ENCODE measurements around the gene OR5AN1. TPM values are rescaled to one million over a fixed set of nuclear protein-coding genes. Genes with fewer than 3 reads are reported as not detected.

Gene OR5AN1
- total and polyA plus RNA-seq, 10 of the 15 experiments (the other 5 are each of a cell fraction or from before 2014, with no cell fraction given): not detected

DNA sequence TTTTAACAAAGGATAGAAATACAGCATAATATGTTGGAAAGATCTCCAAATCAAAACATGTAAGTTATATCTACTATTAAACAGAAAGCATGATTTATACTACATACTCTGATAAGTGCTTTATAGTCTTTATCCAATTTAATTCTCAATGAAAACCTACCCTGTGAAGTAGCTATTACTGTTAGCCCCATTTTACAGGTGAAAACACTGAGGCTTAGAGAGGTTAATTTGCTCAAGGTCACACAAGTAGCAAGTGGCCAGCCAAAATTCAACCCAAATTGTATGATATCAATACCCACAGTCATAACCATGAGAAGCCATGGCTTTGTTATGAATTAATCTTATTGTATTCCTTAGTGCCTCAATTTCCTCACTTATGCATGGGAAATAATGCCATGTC is 675 bp upstream of the OR5AN1 start:
- Histone ChIP-seq H3K36me3 (ENCODE audit: control insufficient read depth in 2 of 2, insufficient read depth in 2 of 2, low read length in 1 of 2) (no peaks in the 10 kb centered on the region), H3K4me3 (no peak overlapping the region), H3K27me3 (replicated peaks in 1 of 2; ENCODE audit: control insufficient read depth in 2 of 2, insufficient read depth in 2 of 2, low read length in 1 of 2) (no peaks in the 10 kb centered on the region), H3K9ac (ENCODE audit: control insufficient read depth, insufficient read depth, low read length) (no peak overlapping the region), H4K20me1 (ENCODE audit: control insufficient read depth, insufficient read depth) (no peaks in the 10 kb centered on the region), H3K27ac (ENCODE audit: control insufficient read depth, insufficient read depth) (no peak overlapping the region), H3K4me2 (ENCODE audit: control insufficient read depth, insufficient read depth) (no peak overlapping the region), H3K79me2 (ENCODE audit: control insufficient read depth, insufficient read depth, low read length) (no peaks in the 10 kb centered on the region), H3K4me1 (ENCODE audit: control insufficient read depth, insufficient read depth, low read length) (no peaks in the 10 kb centered on the region), H2AFZ (ENCODE audit: control insufficient read depth, low read depth, low read length) (no peak overlapping the region), H3K9me3 (replicated peaks; ENCODE audit: control insufficient read depth, insufficient read depth, low read length) (no peaks in the 10 kb centered on the region)
- intact Hi-C loops (cut with micrococcal nuclease; ENCODE audit: unreplicated experiment): no loop called here
- SMC1A ChIA-PET (ENCODE audit: uncharacterized antibody, unreplicated experiment): interaction anchor here (0.8 kb wide), 1 partner anchor 71 kb away, joined by 3 read pairs; no protein-coding TSS in a partner anchor
- no peak for DNase-seq (ENCODE audit: low read depth, low spot score)
- in situ Hi-C loops (cut with MboI): no loop called here
- CTCF ChIA-PET: no interaction called here
- ATAC-seq: no peak
- RAD21 ChIA-PET (ENCODE audit: unreplicated experiment): no interaction called here
- POLR2A ChIA-PET: no interaction called here
- FAIRE-seq: no peak
- BruUV-seq (replicated peaks): no TSS peak
- no peak for TF ChIP-seq IKZF2 (IDR thresholded peaks at IDR 0.05)
- TF ChIP-seq, protein P1, sequence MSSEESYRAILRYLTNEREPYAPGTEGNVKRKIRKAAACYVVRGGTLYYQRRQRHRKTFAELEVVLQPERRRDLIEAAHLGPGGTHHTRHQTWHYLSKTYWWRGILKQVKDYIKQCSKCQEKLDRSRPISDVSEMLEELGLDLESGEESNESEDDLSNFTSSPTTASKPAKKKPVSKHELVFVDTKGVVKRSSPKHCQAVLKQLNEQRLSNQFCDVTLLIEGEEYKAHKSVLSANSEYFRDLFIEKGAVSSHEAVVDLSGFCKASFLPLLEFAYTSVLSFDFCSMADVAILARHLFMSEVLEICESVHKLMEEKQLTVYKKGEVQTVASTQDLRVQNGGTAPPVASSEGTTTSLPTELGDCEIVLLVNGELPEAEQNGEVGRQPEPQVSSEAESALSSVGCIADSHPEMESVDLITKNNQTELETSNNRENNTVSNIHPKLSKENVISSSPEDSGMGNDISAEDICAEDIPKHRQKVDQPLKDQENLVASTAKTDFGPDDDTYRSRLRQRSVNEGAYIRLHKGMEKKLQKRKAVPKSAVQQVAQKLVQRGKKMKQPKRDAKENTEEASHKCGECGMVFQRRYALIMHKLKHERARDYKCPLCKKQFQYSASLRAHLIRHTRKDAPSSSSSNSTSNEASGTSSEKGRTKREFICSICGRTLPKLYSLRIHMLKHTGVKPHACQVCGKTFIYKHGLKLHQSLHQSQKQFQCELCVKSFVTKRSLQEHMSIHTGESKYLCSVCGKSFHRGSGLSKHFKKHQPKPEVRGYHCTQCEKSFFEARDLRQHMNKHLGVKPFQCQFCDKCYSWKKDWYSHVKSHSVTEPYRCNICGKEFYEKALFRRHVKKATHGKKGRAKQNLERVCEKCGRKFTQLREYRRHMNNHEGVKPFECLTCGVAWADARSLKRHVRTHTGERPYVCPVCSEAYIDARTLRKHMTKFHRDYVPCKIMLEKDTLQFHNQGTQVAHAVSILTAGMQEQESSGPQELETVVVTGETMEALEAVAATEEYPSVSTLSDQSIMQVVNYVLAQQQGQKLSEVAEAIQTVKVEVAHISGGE (CRISPR knock-in tag; IDR thresholded peaks at IDR 0.05): no peak
- no peak for TF ChIP-seq PAX5 (IDR thresholded peaks at IDR 0.05; ENCODE audit: borderline replicate concordance, low read depth, low read length)
- no peak for TF ChIP-seq TCF7 (IDR thresholded peaks at IDR 0.05; ENCODE audit: borderline replicate concordance)
- TF ChIP-seq, protein P2, sequence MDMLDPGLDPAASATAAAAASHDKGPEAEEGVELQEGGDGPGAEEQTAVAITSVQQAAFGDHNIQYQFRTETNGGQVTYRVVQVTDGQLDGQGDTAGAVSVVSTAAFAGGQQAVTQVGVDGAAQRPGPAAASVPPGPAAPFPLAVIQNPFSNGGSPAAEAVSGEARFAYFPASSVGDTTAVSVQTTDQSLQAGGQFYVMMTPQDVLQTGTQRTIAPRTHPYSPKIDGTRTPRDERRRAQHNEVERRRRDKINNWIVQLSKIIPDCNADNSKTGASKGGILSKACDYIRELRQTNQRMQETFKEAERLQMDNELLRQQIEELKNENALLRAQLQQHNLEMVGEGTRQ (IDR thresholded peaks at IDR 0.05; ENCODE audit: borderline replicate concordance, low read depth, low read length): no peak
- TF ChIP-seq, protein P3, sequence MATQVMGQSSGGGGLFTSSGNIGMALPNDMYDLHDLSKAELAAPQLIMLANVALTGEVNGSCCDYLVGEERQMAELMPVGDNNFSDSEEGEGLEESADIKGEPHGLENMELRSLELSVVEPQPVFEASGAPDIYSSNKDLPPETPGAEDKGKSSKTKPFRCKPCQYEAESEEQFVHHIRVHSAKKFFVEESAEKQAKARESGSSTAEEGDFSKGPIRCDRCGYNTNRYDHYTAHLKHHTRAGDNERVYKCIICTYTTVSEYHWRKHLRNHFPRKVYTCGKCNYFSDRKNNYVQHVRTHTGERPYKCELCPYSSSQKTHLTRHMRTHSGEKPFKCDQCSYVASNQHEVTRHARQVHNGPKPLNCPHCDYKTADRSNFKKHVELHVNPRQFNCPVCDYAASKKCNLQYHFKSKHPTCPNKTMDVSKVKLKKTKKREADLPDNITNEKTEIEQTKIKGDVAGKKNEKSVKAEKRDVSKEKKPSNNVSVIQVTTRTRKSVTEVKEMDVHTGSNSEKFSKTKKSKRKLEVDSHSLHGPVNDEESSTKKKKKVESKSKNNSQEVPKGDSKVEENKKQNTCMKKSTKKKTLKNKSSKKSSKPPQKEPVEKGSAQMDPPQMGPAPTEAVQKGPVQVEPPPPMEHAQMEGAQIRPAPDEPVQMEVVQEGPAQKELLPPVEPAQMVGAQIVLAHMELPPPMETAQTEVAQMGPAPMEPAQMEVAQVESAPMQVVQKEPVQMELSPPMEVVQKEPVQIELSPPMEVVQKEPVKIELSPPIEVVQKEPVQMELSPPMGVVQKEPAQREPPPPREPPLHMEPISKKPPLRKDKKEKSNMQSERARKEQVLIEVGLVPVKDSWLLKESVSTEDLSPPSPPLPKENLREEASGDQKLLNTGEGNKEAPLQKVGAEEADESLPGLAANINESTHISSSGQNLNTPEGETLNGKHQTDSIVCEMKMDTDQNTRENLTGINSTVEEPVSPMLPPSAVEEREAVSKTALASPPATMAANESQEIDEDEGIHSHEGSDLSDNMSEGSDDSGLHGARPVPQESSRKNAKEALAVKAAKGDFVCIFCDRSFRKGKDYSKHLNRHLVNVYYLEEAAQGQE (IDR thresholded peaks at IDR 0.05; ENCODE audit: low read depth, low read length): no peak
- TF ChIP-seq, protein P4, sequence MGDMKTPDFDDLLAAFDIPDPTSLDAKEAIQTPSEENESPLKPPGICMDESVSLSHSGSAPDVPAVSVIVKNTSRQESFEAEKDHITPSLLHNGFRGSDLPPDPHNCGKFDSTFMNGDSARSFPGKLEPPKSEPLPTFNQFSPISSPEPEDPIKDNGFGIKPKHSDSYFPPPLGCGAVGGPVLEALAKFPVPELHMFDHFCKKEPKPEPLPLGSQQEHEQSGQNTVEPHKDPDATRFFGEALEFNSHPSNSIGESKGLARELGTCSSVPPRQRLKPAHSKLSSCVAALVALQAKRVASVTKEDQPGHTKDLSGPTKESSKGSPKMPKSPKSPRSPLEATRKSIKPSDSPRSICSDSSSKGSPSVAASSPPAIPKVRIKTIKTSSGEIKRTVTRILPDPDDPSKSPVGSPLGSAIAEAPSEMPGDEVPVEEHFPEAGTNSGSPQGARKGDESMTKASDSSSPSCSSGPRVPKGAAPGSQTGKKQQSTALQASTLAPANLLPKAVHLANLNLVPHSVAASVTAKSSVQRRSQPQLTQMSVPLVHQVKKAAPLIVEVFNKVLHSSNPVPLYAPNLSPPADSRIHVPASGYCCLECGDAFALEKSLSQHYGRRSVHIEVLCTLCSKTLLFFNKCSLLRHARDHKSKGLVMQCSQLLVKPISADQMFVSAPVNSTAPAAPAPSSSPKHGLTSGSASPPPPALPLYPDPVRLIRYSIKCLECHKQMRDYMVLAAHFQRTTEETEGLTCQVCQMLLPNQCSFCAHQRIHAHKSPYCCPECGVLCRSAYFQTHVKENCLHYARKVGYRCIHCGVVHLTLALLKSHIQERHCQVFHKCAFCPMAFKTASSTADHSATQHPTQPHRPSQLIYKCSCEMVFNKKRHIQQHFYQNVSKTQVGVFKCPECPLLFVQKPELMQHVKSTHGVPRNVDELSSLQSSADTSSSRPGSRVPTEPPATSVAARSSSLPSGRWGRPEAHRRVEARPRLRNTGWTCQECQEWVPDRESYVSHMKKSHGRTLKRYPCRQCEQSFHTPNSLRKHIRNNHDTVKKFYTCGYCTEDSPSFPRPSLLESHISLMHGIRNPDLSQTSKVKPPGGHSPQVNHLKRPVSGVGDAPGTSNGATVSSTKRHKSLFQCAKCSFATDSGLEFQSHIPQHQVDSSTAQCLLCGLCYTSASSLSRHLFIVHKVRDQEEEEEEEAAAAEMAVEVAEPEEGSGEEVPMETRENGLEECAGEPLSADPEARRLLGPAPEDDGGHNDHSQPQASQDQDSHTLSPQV (IDR thresholded peaks at IDR 0.05): no peak
- TF ChIP-seq, protein P5, sequence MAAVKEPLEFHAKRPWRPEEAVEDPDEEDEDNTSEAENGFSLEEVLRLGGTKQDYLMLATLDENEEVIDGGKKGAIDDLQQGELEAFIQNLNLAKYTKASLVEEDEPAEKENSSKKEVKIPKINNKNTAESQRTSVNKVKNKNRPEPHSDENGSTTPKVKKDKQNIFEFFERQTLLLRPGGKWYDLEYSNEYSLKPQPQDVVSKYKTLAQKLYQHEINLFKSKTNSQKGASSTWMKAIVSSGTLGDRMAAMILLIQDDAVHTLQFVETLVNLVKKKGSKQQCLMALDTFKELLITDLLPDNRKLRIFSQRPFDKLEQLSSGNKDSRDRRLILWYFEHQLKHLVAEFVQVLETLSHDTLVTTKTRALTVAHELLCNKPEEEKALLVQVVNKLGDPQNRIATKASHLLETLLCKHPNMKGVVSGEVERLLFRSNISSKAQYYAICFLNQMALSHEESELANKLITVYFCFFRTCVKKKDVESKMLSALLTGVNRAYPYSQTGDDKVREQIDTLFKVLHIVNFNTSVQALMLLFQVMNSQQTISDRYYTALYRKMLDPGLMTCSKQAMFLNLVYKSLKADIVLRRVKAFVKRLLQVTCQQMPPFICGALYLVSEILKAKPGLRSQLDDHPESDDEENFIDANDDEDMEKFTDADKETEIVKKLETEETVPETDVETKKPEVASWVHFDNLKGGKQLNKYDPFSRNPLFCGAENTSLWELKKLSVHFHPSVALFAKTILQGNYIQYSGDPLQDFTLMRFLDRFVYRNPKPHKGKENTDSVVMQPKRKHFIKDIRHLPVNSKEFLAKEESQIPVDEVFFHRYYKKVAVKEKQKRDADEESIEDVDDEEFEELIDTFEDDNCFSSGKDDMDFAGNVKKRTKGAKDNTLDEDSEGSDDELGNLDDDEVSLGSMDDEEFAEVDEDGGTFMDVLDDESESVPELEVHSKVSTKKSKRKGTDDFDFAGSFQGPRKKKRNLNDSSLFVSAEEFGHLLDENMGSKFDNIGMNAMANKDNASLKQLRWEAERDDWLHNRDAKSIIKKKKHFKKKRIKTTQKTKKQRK (IDR thresholded peaks at IDR 0.05; ENCODE audit: low read depth, low read length): no peak
- TF ChIP-seq CHD4 (IDR thresholded peaks at IDR 0.05): no peak
